Heart left ventricle (tissue), 16 donors: Measurements from ENCODE around the gene PLXNA1. TPM values are rescaled to one million over a fixed set of nuclear protein-coding genes. Genes with fewer than 3 reads are reported as not detected.

Experiments
- ATAC-seq, 4 donors: fragments of 200-7000 bp; cut with Tn5 transposase; one replicate each; pipeline ENCODE4 v1.9.1; 2020 to 2022; ENCODE audit warnings: moderate library complexity in 4 of 4, mild to moderate bottlenecking in 3 of 4, moderate number of reproducible peaks in 1 of 4
- DNase-seq, 5 donors: peaks; one replicate each; pipeline ENCODE4 v3.0.0-alpha.2; 2020
- H3K27ac ChIP-seq, 12 donors: fragments of 200-600 bp; sonication (generic) in 4 of 12; one replicate each; pipeline versions ENCODE4 v1.5.0 to v1.8.0; 2016 to 2022; ENCODE audit warnings: mild to moderate bottlenecking in 2 of 12
- H3K27me3 ChIP-seq, 9 donors: fragments of 200-600 bp; sonication (generic) in 2 of 9; one replicate each; pipeline versions ENCODE4 v1.5.1 to v1.8.0; 2016 to 2022; ENCODE audit warnings: mild to moderate bottlenecking in 3 of 9
- H3K36me3 ChIP-seq, 9 donors: fragments of 200-600 bp; sonication (generic) in 2 of 9; one replicate each; pipeline versions ENCODE4 v1.5.0 to v1.8.0; 2018 to 2022; ENCODE audit warnings: mild to moderate bottlenecking in 2 of 9
- H3K4me1 ChIP-seq, 12 donors: fragments of 200-600 bp; sonication (generic) in 4 of 12; one replicate each; pipeline versions ENCODE4 v1.5.0 to v1.8.0; 2016 to 2022; ENCODE audit warnings: mild to moderate bottlenecking in 3 of 12
- H3K4me3 ChIP-seq, 12 donors: fragments of 200-600 bp; sonication (generic) in 4 of 12; one replicate each; pipeline versions ENCODE4 v1.5.0 to v1.8.0; 2017 to 2022; ENCODE audit warnings: mild to moderate bottlenecking in 9 of 12, moderate library complexity in 4 of 12
- H3K9me3 ChIP-seq, 12 donors: fragments of 200-600 bp; sonication (generic) in 4 of 12; one replicate each; pipeline versions ENCODE4 v1.5.0 to v1.8.0; 2016 to 2022; ENCODE audit warnings: mild to moderate bottlenecking in 1 of 12
- CTCF ChIP-seq, 12 donors: fragments of 200-600 bp; sonication (generic) in 4 of 12; IDR thresholded peaks; one replicate each; pipeline versions ENCODE4 v1.5.0 to v1.8.0; 2018 to 2022; ENCODE audit warnings: antibody characterized with exemption in 12 of 12, mild to moderate bottlenecking in 5 of 12
- POLR2A ChIP-seq, 2 donors: fragments of 450-650 bp; IDR thresholded peaks; one replicate each; pipeline ENCODE4 v1.6.1; 2017; ENCODE audit warnings: antibody characterized with exemption in 2 of 2, mild to moderate bottlenecking in 2 of 2, moderate library complexity in 2 of 2
- WGBS, 4 donors: extraction: QIAGEN DNeasy Blood & Tissue Kit in 2 of 4; methylation state at CpG; one replicate each; pipeline versions ENCODE4 v1.1.5 to v1.1.7; 2013 to 2018; 5-methylcytosine and 5-hydroxymethylcytosine counted together
- intact Hi-C, 10 donors: fragments of 100-400 bp; cut with DNase I; formaldehyde crosslinking; loops; one replicate each; pipeline versions ENCODE4 v1.11.1 to v1.14.2; 2022
- polyA plus RNA-seq, 2 donors: library from polyadenylated mRNA; stranded (reverse); fragments of 200-250 nt; gene quantifications; one replicate each; pipeline ENCODE4 v1.2.3, GENCODE V29; 2013
- total RNA-seq, 9 donors: library from RNA; depleted of rRNA in 2 of 9; stranded (reverse); fragments of >200 nt in 2 of 9; fragmentation: NEBNext Ultra II Directional in 3 of 9; extraction: Animal tissue kit (Norgen Biotek cat#: 25700) in 3 of 9; gene quantifications; one replicate each; pipeline versions ENCODE4 v1.1.0 to v1.2.4, GENCODE V29; 2016 to 2023
- donor health status: ischemic (EF 13 %, LVEDD 7.1; RV severe dilation, severe dysfunction).
- donor health status: healthy with polysubstance abuse.
- donor health status: DM: no; HTN: yes; CAD: no.
- donor health status: DM: no; HTN: no; CAD: no.
- donor health status: ischemic (EF 25% LVEDD 6.9; RV normal size, moderate dysfunction).
- donor health status: ischemic (EF 25% LVEDD 5.7; RV mildly dilated, moderate dysfunction).
- donor health status: healthy.
- donor health status: DM: yes; HTN: yes; CAD: no.
- donor health status: ischemic (EF 35%, LVEDD 5.7; RV mildly dilated, moderate dysfunction).
- donor health status: nonischemic (EF 11% LVEDD 7.7; RV severe dilation, severe dysfunction).
- donor health status: DM: yes; HTN: yes; CAD: no.
- donor health status: PGD.
- donor health status: ischemic (EF 29% LVEDD 5.4; RV normal size, mild dysfunction).
- donor health status: nonischemic (EF 23%, LVEDD 6.1; RV moderate dilation, normal function).

PLXNA1 gene
- total and polyA plus RNA-seq, 11 donors: 14.6 to 38.8 (median 29.6) TPM

GRCh38 chr3:126992776-126993175 is 9.9 kb downstream of the PLXNA1 start:
- no peaks in the 10 kb centered on the region for H3K9me3 ChIP-seq
- no peak for DNase-seq
- H3K4me1 ChIP-seq: peaks cover 11 to 66% (median 42%) of the 10 kb centered on the region in 12 donors
- peaks cover 0 to 30% (median 16%) of the 10 kb centered on the region in 9 donors for H3K36me3 ChIP-seq
- no peak for ATAC-seq
- H3K27me3 ChIP-seq: no peaks in the 10 kb centered on the region
- H3K27ac ChIP-seq: peak overlapping the region in 1 of 12 donors; percentile 0
- WGBS, 4 donors: 88 to 100% (median 91%) methylated on average over 7 to 8 of the region's 8 CpGs
- H3K4me3 ChIP-seq: no peak overlapping the region
- TF ChIP-seq POLR2A (IDR thresholded peaks at IDR 0.05): no peak
- TF ChIP-seq CTCF (IDR thresholded peaks at IDR 0.05): no peak
- intact Hi-C loops: loop anchor here in 5 of 10 donors (10.0 kb wide), 2 partner anchors 182 to 462 kb away; no protein-coding TSS in a partner anchor

GRCh38 chr3:126993436-126993835 is 10.5 kb downstream of the PLXNA1 start:
- H3K9me3 ChIP-seq: no peaks in the 10 kb centered on the region
- peaks cover 0 to 30% (median 16%) of the 10 kb centered on the region in 9 donors for H3K36me3 ChIP-seq
- ATAC-seq (no peak), DNase-seq (no peak)
- peak overlapping the region in 1 of 12 donors; percentile 0 for H3K27ac ChIP-seq
- H3K4me3 ChIP-seq: no peak overlapping the region
- 90 to 93% (median 93%) methylated on average over 4 to 9 of the region's 9 CpGs for WGBS, 4 donors
- no peak for TF ChIP-seq CTCF (IDR thresholded peaks at IDR 0.05)
- TF ChIP-seq POLR2A (IDR thresholded peaks at IDR 0.05): no peak
- intact Hi-C loops: loop anchor here in 5 of 10 donors (10.0 kb wide), 2 partner anchors 181 to 461 kb away; no protein-coding TSS in a partner anchor
- no peaks in the 10 kb centered on the region for H3K27me3 ChIP-seq
- peaks cover 11 to 69% (median 43%) of the 10 kb centered on the region in 12 donors for H3K4me1 ChIP-seq

- no peaks in the 10 kb centered on the region for H3K9me3 ChIP-seq
- DNase-seq: peak; percentile 54 to 84 (median 77)
- peaks cover 11 to 82% (median 49%) of the 10 kb centered on the region in 12 donors for H3K4me1 ChIP-seq
- TF ChIP-seq POLR2A (IDR thresholded peaks at IDR 0.05): no peak
- TF ChIP-seq CTCF (IDR thresholded peaks at IDR 0.05): no peak
- no peaks in the 10 kb centered on the region for H3K27me3 ChIP-seq
- H3K4me3 ChIP-seq: no peak overlapping the region
- H3K36me3 ChIP-seq: peaks cover 0 to 19% (median 5%) of the 10 kb centered on the region in 9 donors
- 19 to 34% (median 27%) methylated on average over 7 to 10 of the region's 10 CpGs for WGBS, 4 donors
- peak overlapping the region; percentile 18 to 80 (median 58) for H3K27ac ChIP-seq
- intact Hi-C loops: loop anchor here in 7 of 10 donors (5.0 to 10.0 kb wide), 5 partner anchors 178 to 460 kb away; no protein-coding TSS in a partner anchor
- peak in 3 of 4 donors; percentile 21 to 56 (median 50) for ATAC-seq
These were observed 11.8 kb downstream of the PLXNA1 start for GRCh38 chr3:126994661-126995245.

- WGBS, 4 donors: 42 to 65% (median 46%) methylated on average over 12 of the region's 12 CpGs
- H3K36me3 ChIP-seq: peaks cover 0 to 13% (median 0%) of the 10 kb centered on the region in 9 donors
These were observed 12.4 kb downstream of the PLXNA1 start for GRCh38 chr3:126995254-126995780.

More at GRCh38 chr3:126995254-126995780, 12.4 kb downstream of the PLXNA1 start:
- Histone ChIP-seq H3K9me3 (no peaks in the 10 kb centered on the region), H3K4me1 (peaks cover 11 to 88% (median 51%) of the 10 kb centered on the region in 12 donors), H3K4me3 (no peak overlapping the region), H3K27ac (peak overlapping the region in 11 of 12 donors; percentile 25 to 69 (median 58)), H3K27me3 (no peaks in the 10 kb centered on the region)
- no peak for TF ChIP-seq CTCF (IDR thresholded peaks at IDR 0.05)
- no peak for TF ChIP-seq POLR2A (IDR thresholded peaks at IDR 0.05)
- ATAC-seq (no peak), DNase-seq (no peak)
- intact Hi-C loops: loop anchor here in 7 of 10 donors (5.0 to 10.0 kb wide), 5 partner anchors 177 to 459 kb away; no protein-coding TSS in a partner anchor
